ENCODE data around the gene CWC27.

The CWC27 gene

GRCh38 chr5:65037831-65038815 is 269.4 kb downstream of the CWC27 start:
- DNase-seq (ENCODE audit: low read depth): no peak

- no peak for DNase-seq (ENCODE audit: low read depth)
These were observed 272.8 kb downstream of the CWC27 start for GRCh38 chr5:65041296-65042158.

- DNase-seq (ENCODE audit: low read depth): no peak
These were observed 275.2 kb downstream of the CWC27 start for GRCh38 chr5:65043843-65044359.

- DNase-seq (ENCODE audit: low read depth): no peak
These were observed 278.5 kb downstream of the CWC27 start for GRCh38 chr5:65047225-65047624.

GRCh38 chr5:65047948-65048690 is 279.4 kb downstream of the CWC27 start:
- no peak for DNase-seq (ENCODE audit: low read depth)

GRCh38 chr5:65050140-65050539 is 281.4 kb downstream of the CWC27 start:
- DNase-seq (ENCODE audit: low read depth): no peak

- no peak for DNase-seq (ENCODE audit: low read depth)
These were observed 282.2 kb downstream of the CWC27 start for GRCh38 chr5:65050826-65051498.

- DNase-seq (ENCODE audit: low read depth): no peak
These were observed 287.2 kb downstream of the CWC27 start for GRCh38 chr5:65055938-65056337.

- no peak for DNase-seq (ENCODE audit: low read depth)
These were observed 291.2 kb downstream of the CWC27 start for GRCh38 chr5:65059681-65060598.

GRCh38 chr5:65061250-65061973 is 292.7 kb downstream of the CWC27 start:
- no peak for DNase-seq (ENCODE audit: low read depth)

- no peak for DNase-seq (ENCODE audit: low read depth)
These were observed 293.2 kb downstream of the CWC27 start for GRCh38 chr5:65061974-65062353.

- DNase-seq (ENCODE audit: low read depth): no peak
These were observed 293.8 kb downstream of the CWC27 start for GRCh38 chr5:65062469-65063083.

- no peak for DNase-seq (ENCODE audit: low read depth)
These were observed 296.3 kb downstream of the CWC27 start for GRCh38 chr5:65065001-65065511.

GRCh38 chr5:65066387-65067146 is 297.8 kb downstream of the CWC27 start:
- DNase-seq (ENCODE audit: low read depth): no peak

- DNase-seq (ENCODE audit: low read depth): no peak
These were observed 298.4 kb downstream of the CWC27 start for GRCh38 chr5:65067147-65067506.
